Heart right ventricle (tissue), 16 donors: ENCODE results near the gene SYNE1. TPM values are rescaled to one million over a fixed set of nuclear protein-coding genes. Genes with fewer than 3 reads are reported as not detected.
A peak's percentile ranks its signal among the peaks of the same experiment; 100 is the strongest.

Experiments
- ATAC-seq, 8 donors: fragments of 200-7000 bp; cut with Tn5 transposase; one replicate each; pipeline ENCODE4 v1.9.1; 2020; ENCODE audit warnings: mild to moderate bottlenecking in 8 of 8, moderate library complexity in 8 of 8, moderate number of reproducible peaks in 1 of 8
- DNase-seq, 2 donors: peaks; one replicate each; pipeline ENCODE4 v3.0.0-alpha.2; 2020
- H3K27ac ChIP-seq, 10 donors: fragments of 200-600 bp; sonication (generic) in 2 of 10; one replicate each; pipeline versions ENCODE4 v1.5.0 to v1.8.0; 2020 to 2022; ENCODE audit warnings: mild to moderate bottlenecking in 3 of 10
- H3K27me3 ChIP-seq, 7 donors: fragments of 200-600 bp; one replicate each; pipeline ENCODE4 v1.8.0; 2021 to 2022; ENCODE audit warnings: mild to moderate bottlenecking in 2 of 7
- H3K36me3 ChIP-seq, 9 donors: fragments of 200-600 bp; sonication (generic) in 1 of 9; one replicate each; pipeline versions ENCODE4 v1.5.0 to v1.8.0; 2020 to 2022; ENCODE audit warnings: mild to moderate bottlenecking in 2 of 9
- H3K4me1 ChIP-seq, 9 donors: fragments of 200-600 bp; sonication (generic) in 1 of 9; one replicate each; pipeline versions ENCODE4 v1.5.0 to v1.8.0; 2020 to 2022; ENCODE audit warnings: mild to moderate bottlenecking in 4 of 9
- H3K4me3 ChIP-seq, 10 donors: fragments of 200-600 bp; sonication (generic) in 2 of 10; one replicate each; pipeline versions ENCODE4 v1.5.0 to v1.8.0; 2020 to 2022; ENCODE audit warnings: mild to moderate bottlenecking in 7 of 10, moderate library complexity in 2 of 10
- H3K9me3 ChIP-seq, 11 donors: fragments of 200-600 bp in 10 of 11; sonication (generic) in 2 of 11; one replicate each; pipeline versions ENCODE4 v1.5.0 to v1.8.0; 2013 to 2022; ENCODE audit warnings: mild to moderate bottlenecking in 2 of 11, control low read depth in 1 of 11, moderate library complexity in 1 of 11
- WGBS, 2 donors: extraction: QIAGEN DNeasy Blood & Tissue Kit; methylation state at CpG; one replicate each; pipeline ENCODE4 v1.1.7; 2013; ENCODE audit warnings: inconsistent platforms in 1 of 2; 5-methylcytosine and 5-hydroxymethylcytosine counted together
- intact Hi-C, 10 donors: fragments of 100-400 bp; cut with DNase I; formaldehyde crosslinking; loops; one replicate each; pipeline versions ENCODE4 v1.11.1 to v1.14.2; 2022
- polyA plus RNA-seq, 2 donors: library from polyadenylated mRNA; stranded (reverse); fragments of 200-250 nt; gene quantifications; one replicate each; pipeline ENCODE4 v1.2.3, GENCODE V29; 2013
- total RNA-seq, 10 donors: library from RNA; stranded (reverse); fragmentation: NEBNext Ultra II Directional in 3 of 10; extraction: Animal tissue kit (Norgen Biotek cat#: 25700) in 3 of 10; gene quantifications; one replicate each; pipeline versions ENCODE4 v1.2.1 to v1.2.4, GENCODE V29; 2021 to 2023
- TF ChIP-seq, protein P1 (sequence below), 9 donors: fragments of 200-600 bp; sonication (generic) in 2 of 9; IDR thresholded peaks; one replicate each; pipeline versions ENCODE4 v1.5.0 to v1.8.0; 2021 to 2022; ENCODE audit warnings: antibody characterized with exemption in 9 of 9, mild to moderate bottlenecking in 5 of 9, moderate library complexity in 1 of 9
- donor health status: Arrhythmogenic right ventricular cardiomyopathy.
- donor health status: ischemic (EF 13 %, LVEDD 7.1; RV severe dilation, severe dysfunction).
- donor health status: healthy with polysubstance abuse.
- donor health status: DM: no; HTN: yes; CAD: no.
- donor health status: DM: no; HTN: no; CAD: no.
- donor health status: ischemic (EF 25% LVEDD 6.9; RV normal size, moderate dysfunction).
- donor health status: ischemic (EF 25% LVEDD 5.7; RV mildly dilated, moderate dysfunction).
- donor health status: healthy.
- donor health status: DM: yes; HTN: yes; CAD: no.
- donor health status: Ischemic cardiomyopathy.
- donor health status: ischemic (EF 35%, LVEDD 5.7; RV mildly dilated, moderate dysfunction).
- donor health status: nonischemic (EF 11% LVEDD 7.7; RV severe dilation, severe dysfunction).
- donor health status: DM: yes; HTN: yes; CAD: no.
- donor health status: PGD.
- donor health status: ischemic (EF 29% LVEDD 5.4; RV normal size, mild dysfunction).
- donor health status: nonischemic (EF 23%, LVEDD 6.1; RV moderate dilation, normal function).

SYNE1 gene
- total and polyA plus RNA-seq, 12 donors = 18.9 to 176 (median 126) TPM

DNA sequence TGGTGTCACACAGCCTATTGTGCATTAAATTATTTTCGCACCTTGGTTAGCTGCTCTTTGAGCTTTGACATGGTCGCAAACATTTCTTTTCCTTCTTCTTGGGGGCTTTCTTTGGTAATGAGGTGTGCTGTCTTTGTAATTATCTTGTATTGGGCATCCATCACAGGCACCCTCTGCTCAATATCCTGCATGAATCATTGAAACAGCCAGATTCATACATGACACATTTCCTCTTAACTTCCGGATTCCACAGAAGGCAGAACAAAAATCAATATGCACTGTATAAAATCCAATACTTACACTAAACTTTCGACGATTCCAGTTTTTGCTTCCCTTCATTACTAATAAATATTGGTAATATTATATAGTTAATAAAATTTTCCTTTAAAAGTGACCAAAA lies 175.6 kb downstream of the SYNE1 start:
- Histone ChIP-seq H3K4me1 (peaks cover 0 to 12% (median 0%) of the 10 kb centered on the region in 9 donors), H3K27ac (no peak overlapping the region), H3K9me3 (no peaks in the 10 kb centered on the region), H3K4me3 (no peak overlapping the region), H3K36me3 (peaks cover 0 to 42% (median 0%) of the 10 kb centered on the region in 9 donors), H3K27me3 (no peaks in the 10 kb centered on the region)
- ATAC-seq (no peak), DNase-seq (no peak)
- WGBS, 2 donors = 67 to 77% methylated on average over 5 of the region's 5 CpGs
- TF ChIP-seq, protein P1, sequence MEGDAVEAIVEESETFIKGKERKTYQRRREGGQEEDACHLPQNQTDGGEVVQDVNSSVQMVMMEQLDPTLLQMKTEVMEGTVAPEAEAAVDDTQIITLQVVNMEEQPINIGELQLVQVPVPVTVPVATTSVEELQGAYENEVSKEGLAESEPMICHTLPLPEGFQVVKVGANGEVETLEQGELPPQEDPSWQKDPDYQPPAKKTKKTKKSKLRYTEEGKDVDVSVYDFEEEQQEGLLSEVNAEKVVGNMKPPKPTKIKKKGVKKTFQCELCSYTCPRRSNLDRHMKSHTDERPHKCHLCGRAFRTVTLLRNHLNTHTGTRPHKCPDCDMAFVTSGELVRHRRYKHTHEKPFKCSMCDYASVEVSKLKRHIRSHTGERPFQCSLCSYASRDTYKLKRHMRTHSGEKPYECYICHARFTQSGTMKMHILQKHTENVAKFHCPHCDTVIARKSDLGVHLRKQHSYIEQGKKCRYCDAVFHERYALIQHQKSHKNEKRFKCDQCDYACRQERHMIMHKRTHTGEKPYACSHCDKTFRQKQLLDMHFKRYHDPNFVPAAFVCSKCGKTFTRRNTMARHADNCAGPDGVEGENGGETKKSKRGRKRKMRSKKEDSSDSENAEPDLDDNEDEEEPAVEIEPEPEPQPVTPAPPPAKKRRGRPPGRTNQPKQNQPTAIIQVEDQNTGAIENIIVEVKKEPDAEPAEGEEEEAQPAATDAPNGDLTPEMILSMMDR (IDR thresholded peaks at IDR 0.05) = no peak
- intact Hi-C loops = no loop called here

DNA sequence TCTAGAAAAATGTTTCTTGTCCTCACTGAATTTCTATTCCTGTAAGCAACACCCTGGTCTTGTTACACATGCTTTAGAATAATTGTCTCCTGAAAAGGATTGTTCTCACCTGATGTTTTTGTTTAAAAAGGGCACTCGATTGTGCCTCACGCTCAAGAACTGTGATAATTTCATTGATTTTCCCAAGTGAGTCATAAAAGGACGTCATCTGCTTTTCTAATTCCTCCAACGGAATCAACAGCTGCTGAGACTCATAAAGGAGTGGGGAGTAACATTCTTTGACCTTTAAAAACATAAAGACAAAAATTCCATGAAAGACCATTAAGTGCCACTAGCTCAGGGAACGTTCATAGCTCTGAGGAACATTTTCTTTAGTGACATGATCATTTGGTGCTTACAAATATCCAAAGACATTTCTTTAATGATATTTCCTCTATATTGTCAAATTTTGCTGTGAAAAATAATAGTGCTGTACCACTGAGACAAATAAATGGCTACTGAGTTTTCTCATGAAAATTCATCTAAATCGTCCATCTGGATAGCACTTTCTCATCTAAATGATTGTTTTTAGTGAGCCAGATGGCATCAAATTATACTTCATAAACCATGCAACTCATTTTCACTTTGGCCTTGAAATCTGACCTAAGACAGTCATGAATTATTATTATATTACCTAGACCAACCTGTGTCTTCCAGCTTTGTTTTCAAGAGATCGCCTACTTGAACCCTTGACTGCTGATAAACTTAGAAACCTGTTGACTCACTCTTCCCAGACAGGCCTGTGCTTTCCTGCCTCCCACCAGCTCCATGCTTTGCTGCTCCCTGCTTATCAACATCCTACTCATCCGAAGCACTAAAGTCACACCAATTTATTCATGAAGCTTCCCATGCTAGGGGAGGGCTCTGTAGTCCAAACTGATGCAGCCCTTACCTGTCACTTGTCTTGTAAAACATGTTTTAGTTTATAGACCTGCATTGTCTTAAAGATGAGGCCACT lies 178.2 kb downstream of the SYNE1 start:
- TF ChIP-seq, protein P1 (IDR thresholded peaks at IDR 0.05) = no peak
- Histone ChIP-seq H3K4me3 (no peak overlapping the region), H3K27me3 (no peaks in the 10 kb centered on the region), H3K27ac (no peak overlapping the region), H3K4me1 (peaks cover 0 to 12% (median 0%) of the 10 kb centered on the region in 9 donors), H3K36me3 (peaks cover 0 to 48% (median 0%) of the 10 kb centered on the region in 9 donors), H3K9me3 (no peaks in the 10 kb centered on the region)
- ATAC-seq (peak in 3 of 8 donors; percentile 18 to 46 (median 26)), DNase-seq (no peak)
- WGBS, 2 donors = 44 to 51% methylated on average over 8 of the region's 8 CpGs
- intact Hi-C loops = no loop called here

DNA sequence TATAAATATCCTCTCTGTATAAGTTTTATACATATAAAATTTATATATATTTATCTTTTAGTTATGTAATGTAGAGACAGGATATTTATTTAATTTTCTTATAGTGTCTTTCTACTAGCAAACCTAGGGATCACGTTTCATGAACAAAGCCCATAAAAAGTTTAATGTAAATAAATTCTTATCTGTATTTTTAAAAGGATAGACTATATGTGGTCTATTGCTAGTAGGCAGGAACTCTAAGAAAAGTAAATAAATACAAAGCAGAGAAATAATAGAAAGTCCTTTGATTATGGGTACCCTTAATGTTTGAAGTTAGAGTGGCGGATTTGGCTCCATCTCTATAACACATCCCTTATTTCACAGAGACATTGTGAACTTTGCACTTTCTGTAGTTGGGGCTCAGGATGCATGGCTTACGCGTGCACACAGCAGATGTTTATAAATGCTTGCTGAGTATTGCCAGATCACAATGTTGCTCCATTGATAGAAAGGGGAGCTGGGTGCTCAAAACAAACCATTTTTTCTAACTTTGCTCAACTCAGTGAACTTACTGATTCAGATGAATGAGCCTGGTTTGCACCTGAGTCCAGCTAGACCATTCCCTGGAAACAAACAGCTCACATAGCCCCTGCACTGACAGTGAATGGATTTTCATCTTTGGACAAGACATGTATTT lies 179.1 kb downstream of the SYNE1 start:
- no peak overlapping the region for H3K27ac ChIP-seq
- WGBS, 2 donors = 90% methylated on average over 4 of the region's 4 CpGs
- no peaks in the 10 kb centered on the region for H3K9me3 ChIP-seq
- TF ChIP-seq, protein P1 (IDR thresholded peaks at IDR 0.05) = no peak
- no peaks in the 10 kb centered on the region for H3K27me3 ChIP-seq
- intact Hi-C loops = no loop called here
- DNase-seq (no peak), ATAC-seq (no peak)
- H3K36me3 ChIP-seq = peaks cover 0 to 55% (median 0%) of the 10 kb centered on the region in 9 donors
- H3K4me3 ChIP-seq = no peak overlapping the region
- H3K4me1 ChIP-seq = peaks cover 0 to 12% (median 0%) of the 10 kb centered on the region in 9 donors

DNA sequence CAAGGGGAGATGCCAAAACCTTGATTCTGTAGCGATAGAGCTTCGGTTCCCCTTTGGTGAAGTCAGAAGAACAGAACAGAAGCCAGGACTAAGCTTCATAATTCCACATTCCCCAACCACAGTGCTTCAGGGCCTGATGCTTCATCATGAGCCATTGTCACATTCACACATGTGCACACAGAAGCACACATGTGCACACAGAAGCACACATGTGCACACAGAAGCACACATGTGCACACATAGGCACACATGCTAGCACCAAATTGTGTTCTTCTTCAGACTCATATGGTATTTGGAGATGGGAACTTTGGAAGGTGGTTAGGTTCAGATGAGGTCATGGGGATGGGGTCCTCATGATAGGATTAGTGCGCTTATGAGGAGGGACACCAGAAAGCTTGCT lies 183.2 kb downstream of the SYNE1 start:
- intact Hi-C loops = no loop called here
- TF ChIP-seq, protein P1 (IDR thresholded peaks at IDR 0.05) = no peak
- ATAC-seq (no peak), DNase-seq (no peak)
- Histone ChIP-seq H3K9me3 (peaks cover 0 to 8% (median 0%) of the 10 kb centered on the region in 11 donors), H3K27me3 (no peaks in the 10 kb centered on the region), H3K4me1 (peaks cover 0 to 7% (median 0%) of the 10 kb centered on the region in 9 donors), H3K27ac (no peak overlapping the region), H3K36me3 (peaks cover 0 to 86% (median 0%) of the 10 kb centered on the region in 9 donors), H3K4me3 (no peak overlapping the region)
- WGBS, 2 donors = 93 to 98% methylated on average over 3 of the region's 3 CpGs
